HG03460 (cell line): ENCODE results near the gene ACO1.

Experiments
- ATAC-seq: cut with Tn5 transposase; IDR thresholded peaks from one replicate; pipeline ENCODE4 v1.9.1; 2021; ENCODE audit not compliant: unreplicated experiment

Gene ACO1

DNA sequence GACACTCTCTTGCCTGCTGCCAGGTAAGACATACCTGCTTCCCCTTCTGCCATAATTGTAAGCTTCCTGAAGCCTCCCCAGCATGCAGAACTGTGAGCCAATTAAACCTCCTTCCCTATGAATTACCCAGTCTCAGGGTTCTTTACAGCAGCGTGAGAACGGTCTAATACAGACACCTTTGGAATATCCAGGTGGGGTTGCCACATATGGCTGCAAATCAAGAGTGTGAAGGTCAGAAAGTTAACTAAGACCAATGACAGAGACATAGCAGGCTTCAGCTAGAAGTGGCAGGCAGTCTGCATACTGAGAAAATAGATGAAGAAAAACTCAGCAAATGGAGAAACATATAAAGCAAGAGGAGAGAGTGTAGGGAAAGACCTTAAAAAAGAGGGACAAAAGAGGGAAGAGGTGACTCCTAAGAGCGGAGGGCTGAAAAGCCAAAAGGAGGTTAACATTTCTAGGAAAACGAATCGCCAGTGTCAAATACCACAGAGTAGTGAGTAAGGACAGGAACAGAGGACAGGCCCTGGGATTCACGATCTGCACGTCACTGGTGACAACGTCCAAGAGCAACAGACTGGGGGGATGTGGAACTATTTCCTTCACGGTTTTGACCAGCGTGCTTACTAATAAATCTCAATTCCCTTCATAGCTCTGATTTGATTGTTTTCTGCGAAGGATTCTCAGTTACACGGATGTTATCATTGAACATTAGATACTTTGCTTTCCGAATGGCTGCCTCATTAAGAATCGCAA is 1.7 kb upstream of the ACO1 start:
- no peak for ATAC-seq

DNA sequence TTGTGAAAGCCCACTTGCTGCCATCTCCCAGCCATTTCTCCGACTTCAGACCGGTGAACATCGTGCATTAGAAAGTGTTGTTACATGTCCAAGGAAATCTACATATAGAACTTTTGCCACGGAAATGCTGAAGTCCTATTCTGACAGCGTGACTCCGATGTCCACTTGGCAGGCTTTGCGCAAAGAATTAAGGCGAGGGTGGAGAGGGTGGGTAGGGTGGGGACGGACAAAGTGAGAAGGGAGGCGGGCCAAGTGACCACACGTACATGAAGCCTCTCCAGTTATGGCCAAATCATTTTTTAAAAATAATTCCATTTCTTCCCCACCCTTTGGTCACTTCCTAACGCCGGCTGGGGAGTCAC is 460 bp upstream of the ACO1 start:
- no peak for ATAC-seq

DNA sequence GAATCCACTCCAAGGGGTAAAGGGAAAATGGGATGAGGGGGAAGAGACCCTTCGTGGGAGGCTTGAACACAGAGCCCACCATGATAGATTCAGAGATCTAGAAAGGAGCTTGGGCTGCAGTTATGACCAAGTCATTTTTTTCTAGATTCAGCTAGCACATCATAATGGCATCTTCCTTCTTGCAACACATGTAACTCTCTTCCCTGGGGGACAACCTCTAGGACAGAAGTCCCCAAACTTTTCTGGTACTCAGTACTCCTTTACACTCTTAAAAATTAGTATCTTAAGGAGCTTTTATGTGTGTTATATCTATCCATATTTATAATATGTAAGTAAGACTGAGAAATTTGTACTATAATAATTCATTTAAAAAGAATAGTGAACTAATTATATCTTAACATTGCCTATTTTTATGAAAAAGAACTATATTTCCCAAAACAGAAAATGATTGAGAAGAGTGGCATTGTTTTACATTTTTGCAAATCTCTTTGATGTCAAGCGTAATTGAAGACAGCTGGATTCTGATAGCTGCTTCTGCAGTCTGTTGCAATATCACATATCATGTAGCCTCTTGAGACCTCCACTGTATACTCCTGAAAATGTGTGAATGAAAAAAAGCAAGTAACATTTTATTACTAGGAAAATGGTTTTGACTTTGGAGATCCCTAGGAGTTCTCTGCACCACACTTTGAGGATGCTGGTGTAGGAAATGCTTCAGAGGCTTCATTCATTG is 875 bp downstream of the ACO1 start:
- ATAC-seq: no peak

DNA sequence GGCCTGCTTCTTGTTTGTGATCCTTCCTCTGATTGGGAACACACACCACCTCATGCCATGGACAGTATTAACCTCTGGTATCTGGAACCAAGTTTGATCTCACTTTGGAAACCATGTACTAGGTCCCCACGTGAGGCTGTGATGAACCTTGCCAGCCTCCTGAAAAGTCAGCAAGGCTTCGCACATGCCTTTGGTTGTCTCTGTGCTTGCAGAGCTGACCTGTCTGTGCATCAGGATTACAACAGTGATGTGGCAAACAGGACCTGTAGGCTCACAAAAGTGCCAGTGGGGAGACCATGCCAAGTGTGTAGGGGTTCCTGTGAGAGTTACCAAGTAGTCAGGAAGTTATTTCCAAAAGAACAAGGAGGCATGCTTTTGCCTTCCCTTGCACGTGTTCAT is 1.4 kb downstream of the ACO1 start:
- ATAC-seq: no peak

DNA sequence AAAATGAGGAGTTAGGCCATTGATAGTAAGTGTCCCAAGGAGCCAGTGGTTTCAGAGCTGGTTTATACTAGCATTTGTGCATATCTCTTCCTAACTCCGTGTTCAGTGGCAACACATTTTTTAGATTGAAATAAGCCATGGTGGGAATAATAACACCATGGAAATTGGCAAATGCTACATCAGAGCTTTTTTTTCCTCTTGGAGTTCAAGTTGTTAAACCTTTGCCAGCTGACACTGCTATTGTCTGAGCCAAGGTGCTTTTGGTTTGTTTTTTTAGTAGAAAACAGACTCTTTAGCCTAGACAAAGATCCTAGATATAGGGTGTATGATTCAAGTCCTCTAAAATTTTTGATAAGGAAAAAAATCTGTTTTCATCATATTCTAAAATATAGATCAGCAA is 2.8 kb downstream of the ACO1 start:
- no peak for ATAC-seq

DNA sequence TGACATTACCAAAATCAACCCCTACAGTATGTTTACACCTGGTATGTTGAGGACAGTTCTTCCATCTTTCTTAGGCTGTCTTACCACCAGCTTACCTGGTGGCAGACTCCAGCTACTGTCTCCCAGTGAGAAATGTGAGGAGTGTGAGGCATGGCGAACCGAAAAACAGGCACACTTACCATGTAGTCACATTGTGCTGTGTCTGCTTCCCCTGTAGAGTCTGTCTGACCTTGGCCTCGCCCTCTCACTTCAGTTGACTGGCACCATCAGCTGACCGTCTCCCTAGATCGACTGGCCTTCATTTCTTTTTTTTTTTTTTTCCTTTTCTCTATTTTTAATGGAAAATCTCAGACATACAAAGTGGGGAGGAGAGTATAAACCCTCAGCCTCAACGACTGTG is 4.9 kb downstream of the ACO1 start:
- ATAC-seq: no peak

DNA sequence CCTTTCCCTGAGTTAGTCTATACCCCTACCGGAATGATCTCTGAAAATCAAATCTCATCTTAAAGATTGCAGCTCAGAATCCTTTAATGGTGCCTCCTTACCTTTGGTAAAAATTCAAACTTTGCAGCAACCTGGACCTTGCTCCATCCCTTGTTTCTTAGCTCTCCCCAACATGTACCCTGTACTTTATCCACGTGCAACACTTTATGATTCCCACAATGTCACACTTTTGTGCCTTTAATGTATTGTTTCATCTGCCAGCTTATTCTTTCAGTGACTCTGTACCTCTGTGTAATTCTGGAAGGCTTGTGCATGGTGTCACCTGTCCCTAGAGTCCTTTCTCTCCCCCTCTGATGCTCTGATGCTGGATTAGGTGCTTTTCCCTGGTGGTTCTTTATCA is 9.5 kb downstream of the ACO1 start:
- ATAC-seq: no peak

DNA sequence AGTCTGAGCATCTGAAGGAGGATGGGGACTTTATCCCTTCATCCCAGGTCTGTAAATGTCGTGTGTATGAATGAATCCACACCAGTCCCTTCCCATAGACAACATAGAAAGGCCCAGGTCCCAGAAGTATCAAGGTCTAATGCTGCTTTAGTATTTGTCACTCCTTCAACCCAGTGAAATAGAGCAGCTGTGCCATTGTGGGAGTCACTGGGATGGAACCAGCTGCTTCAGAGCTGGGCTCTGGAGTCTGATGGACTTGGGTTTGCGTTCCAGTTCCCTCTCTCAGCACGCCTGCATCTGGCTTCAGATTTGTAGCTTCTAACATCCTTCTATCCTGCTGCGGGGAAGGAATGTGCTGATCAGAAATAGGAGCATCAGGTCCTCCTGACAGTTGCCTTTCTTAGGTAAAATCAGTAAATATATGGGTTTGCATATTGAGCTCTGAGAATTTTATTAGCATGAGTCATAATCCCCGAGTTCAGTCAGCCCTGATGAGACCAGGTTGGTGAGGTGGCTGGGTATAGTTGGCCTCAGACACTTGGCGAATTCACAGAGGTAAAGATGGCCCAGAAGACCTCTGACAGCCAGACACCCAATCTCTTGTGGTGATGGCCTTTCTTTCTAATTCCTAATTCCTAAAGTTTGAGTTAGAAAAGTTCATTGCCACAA is 10.1 kb downstream of the ACO1 start:
- ATAC-seq: no peak

DNA sequence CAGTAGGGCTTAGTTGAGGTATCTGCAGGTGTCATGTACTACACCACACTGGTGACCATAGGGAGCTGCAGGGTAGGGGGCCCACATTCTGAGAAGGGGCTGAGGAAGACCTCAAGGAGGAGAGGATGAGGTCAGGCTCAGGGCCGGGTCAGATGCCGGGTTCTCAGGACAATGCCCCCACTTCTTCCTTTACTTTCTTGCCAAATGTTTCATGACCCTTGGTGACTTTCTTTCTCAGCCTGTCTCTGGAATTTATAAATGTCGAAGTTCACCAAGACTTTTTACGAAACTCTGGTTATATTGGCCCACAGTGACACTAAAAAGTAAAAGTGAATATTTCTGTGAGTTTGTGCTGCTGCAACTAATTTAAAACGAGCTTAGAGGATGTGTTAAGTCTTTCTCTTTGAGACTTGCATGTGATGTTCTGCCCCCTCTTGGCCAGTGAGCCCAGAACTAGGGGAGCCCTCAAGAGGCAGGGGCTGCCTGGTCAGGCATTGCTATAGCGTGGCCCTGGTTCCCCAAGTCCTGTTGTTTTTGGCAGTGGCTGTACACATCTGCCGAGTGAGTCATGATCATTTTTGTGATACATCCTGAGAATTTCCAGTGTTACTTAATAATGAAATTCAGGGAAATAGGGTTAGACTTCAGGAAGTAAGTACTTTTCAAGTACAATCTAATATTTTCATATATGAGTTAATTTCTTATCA is 11.2 kb downstream of the ACO1 start:
- ATAC-seq: no peak

DNA sequence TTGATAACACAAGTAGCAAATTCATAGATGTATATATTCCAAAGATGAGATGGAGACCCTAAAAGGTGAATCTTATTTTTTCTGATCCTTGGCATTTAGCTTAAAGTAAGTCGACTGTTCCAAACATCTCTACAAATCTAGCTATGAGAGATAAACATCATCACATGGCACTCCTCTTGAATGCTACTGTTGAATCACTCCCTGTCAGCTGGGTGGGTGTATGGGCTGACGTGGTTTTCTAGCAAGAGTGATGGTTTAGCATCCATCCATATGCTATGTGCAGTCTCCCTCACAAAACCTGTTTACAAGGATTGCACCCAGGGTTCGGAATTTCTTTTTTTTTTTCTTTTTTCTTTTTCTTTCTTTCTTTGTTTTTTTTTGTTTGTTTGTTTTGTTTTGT is 13.8 kb downstream of the ACO1 start:
- no peak for ATAC-seq

DNA sequence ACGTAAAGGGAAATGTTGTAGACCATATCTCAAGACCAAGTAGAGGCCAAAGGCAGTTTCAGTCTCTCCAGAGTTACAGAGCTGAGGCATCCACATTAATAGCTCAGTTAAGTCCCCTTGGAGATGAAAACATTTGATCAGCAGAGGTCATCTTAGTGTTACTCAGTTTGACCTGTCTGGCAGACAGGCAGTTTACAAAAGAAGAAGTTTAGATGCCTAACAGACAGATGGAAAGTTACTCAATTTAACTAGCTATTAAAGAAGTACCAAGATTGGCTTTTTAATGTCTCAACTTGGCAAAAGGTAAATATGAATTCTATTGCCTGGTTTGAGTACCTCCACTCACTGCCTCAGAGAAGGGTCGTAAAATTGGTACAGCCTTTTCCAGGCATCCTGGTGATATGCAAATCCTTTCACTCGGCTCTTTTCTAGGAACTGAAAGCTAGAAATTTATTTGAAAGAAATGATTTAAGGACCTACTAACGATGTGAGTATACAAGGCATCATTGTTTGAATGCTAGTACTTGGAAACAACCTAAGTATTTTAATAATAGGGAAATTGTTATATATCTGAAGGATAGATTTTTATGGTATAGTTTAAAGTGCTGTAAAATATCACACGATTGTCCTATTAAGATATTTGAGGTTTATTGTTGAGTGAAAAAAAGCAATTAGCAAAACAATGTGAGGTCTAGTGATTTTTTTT is 14.8 kb downstream of the ACO1 start:
- ATAC-seq: no peak

DNA sequence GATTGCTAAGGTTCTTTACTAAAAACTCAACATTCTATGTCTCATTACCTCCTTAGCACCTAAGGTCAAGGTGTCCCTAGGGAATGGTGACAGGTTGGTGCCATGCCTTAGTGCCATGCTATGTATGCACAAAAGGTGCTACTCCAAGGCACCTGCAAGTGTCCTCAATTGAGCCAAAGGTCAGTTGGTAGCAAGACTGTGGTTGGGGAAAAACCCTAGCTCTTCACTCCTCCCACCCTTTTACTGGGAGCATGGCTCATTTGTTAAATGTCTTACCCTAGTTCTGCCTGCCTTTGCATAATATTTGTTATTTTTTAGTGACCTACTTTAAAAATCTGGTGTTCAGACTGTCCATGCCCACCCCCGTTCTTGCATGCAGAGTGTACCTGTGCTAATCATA is 17.0 kb downstream of the ACO1 start:
- no peak for ATAC-seq

DNA sequence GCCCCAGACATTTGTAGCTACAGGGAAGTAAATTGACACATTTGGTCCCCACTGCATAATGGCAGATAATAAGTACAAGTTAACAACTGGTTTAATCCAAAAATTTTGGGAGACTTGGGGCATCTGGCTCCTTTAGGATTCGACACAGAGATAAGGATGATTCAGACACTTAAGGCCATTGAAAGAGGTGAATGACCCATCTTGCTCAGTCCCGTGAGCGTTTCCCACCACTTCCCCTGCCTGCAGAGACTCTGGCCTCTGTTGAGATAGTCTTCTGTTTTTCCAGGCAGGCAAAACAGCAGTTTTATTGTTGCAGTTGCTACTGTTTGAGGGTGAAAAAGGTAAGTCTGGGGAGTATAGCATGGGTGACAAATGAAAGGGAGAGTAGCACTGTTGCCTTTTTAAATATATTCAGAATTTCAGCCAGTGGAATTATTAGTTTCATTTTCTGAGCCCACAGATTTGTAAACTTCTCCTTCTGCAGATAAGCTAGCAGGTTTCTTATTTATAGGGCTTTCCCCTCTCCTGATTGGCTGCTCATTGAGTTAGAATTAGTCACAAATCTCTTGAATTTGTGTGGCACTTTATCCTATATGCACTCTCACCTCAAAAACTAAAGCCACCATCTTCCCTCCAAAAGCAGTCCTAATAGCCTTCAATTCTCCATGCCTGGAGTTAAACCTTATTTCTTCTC is 19.3 kb downstream of the ACO1 start:
- ATAC-seq: no peak

DNA sequence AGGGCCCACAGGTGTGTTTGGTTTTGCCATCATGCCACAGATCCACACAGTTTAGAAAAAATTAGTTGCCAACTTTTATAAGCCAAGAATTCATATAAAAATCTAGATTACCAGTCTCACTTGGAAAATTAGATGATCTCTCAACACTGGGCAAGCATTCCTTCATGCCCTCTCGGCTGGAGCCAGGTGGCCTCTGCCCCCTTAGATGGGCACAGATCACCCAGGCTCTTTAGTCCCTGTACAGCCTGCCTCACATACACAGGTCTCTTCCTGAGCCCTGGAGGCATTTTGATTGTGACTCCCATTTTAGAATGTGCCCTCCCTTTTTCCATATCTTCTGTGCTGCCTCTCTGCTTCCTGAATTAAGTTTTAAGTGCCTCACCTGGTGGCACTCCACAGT is 20.0 kb downstream of the ACO1 start:
- ATAC-seq: no peak

DNA sequence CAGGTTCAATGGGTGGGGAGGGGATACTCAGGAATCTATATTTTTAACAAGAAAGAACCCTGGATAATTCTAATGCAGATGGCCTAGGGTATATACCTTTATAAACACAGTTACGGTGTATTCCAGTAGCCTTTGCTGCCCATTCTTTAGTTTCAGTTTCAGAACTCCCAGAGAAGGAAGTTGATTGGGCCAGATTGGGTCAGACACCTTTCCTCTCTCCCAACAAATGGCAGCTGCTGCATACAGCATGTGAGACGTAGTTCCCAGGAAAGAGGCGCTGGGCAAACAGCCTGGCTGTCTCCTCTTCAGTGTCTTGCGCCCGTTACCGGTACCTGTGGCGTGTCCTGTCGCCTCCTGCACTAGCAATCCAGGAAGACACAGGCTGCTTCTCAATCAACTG is 20.4 kb downstream of the ACO1 start:
- no peak for ATAC-seq

DNA sequence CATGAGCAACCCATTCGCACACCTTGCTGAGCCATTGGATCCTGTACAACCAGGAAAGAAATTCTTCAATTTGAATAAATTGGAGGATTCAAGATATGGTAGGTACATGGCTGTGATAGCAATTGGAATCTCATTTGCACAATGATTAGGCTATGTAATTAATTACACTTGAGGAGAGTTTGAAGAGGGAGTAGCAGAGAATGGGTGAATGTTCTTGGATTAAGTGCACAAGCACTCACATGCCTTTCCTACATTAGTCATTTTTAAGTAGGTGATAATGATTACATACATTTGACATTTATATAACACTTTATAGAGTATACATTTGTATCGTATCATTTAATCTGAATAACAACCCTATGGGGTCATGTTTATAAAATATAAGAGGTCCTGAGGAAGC is 21.1 kb downstream of the ACO1 start:
- no peak for ATAC-seq

DNA sequence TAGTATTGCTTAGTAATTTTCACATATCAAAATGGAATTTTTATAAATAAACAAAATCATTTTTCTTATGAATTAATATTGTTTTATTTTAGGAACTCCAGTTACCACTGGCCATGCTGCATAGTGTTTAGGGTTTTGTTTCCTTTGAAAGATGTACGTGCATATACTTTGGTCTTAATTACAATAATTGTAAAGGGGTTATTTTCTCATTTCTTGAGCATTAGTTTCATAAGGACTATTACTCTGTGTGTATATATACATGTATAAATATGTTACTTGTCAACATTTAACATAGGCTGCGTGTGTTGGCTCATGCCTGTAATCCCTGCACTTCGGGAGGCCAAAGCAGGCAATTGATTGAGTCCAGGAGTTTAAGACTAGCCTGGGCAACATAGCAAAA is 21.6 kb downstream of the ACO1 start:
- no peak for ATAC-seq

DNA sequence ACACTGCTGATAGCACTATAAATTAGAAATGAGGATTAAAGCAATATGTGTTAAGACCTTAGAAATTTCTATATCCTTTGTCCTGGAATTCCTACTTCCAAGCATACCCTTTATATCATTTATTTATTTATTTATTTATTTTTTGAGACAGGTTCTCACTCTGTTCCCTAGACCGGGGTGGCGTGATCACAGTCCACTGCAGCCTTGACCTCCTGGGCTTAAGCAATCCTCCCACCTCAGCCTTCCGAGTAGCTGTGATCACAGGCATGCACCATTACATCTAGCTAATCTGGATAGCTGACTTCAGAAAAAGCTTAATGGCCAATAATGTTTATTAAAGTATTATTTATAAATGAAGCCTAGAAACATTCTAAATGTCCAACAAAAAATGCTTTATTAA is 27.3 kb downstream of the ACO1 start:
- no peak for ATAC-seq

DNA sequence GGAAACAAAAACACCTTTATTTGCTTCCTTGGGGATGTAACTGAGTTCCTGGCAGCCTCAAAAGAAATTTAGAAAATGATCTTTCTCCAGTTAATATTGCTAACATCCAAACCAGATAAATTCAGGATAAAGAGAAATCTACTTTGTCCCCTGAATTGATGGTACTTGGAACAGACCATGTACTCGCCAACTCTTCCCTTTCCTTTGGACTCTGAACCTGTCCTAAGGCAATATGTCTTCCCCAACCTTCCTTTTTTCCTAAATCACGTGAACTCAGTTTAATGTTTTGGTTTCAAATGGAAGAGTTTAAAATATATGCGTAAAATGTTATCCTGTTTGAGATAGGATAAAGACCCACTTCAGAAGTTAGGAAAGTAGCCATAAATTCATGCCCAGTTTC is 28.0 kb downstream of the ACO1 start:
- ATAC-seq: no peak

DNA sequence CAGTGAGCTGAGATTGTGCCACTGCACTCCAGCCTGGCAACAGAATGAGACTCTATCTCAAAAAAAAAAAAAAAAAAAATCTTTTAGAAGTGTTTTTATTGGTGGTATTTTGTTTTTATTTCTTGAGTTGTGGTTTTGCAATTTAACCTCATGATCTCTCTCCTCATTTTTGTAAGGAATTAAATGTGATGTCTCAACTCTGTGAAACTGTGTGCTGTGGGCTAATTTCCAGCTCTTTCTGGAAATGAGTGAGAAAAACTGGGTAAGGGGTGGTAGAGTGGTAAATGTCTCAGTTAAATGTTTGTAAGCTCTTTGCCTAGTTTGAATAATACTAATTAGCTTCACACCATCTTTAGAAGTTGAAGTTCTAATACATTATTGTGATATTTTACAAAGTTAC is 29.0 kb downstream of the ACO1 start:
- ATAC-seq: no peak

DNA sequence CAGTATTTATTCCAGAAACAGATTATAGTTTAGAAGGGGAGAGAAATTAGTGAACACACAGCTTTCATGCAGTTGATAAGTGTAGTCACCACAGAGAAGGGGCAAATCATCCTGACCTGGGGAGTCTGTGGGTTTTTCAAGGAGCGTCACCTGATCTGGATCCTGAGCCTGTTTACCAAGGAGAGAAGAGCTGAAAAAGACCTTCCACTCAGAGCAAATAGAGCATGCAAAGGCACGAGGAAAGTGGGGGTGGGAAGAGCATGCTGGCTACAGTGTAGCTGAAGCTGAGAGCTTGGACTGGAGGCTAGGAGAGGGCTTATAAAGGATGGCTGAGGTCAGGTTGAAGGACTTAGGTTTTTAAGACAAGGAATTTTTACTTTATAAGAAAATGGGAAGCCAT is 30.4 kb downstream of the ACO1 start:
- no peak for ATAC-seq
